PC-3 (cell line): ENCODE results near the gene SFRP5.

Experiments used
- EZH2 ChIP-seq: fragments of 300-600 bp; sonication (generic); IDR thresholded peaks from one replicate; pipeline ENCODE4 v1.6.1; 2017; ENCODE audit warnings: antibody characterized with exemption, mild to moderate bottlenecking, low read length; ENCODE audit not compliant: unreplicated experiment
- EZH2phosphoT487 ChIP-seq: fragments of 300-600 bp; sonication (generic); IDR thresholded peaks from 2 replicates; pipeline ENCODE4 v1.6.1; 2018; ENCODE audit warnings: mild to moderate bottlenecking, antibody characterized with exemption, low read length, borderline replicate concordance
- TF ChIP-seq, protein P1 (sequence below): fragments of 300-600 bp; sonication (generic); conservative IDR thresholded peaks from 2 replicates; pipeline ENCODE4 v1.5.1; 2017; ENCODE audit warnings: antibody characterized with exemption, low read depth, mild to moderate bottlenecking, low read length

DNA sequence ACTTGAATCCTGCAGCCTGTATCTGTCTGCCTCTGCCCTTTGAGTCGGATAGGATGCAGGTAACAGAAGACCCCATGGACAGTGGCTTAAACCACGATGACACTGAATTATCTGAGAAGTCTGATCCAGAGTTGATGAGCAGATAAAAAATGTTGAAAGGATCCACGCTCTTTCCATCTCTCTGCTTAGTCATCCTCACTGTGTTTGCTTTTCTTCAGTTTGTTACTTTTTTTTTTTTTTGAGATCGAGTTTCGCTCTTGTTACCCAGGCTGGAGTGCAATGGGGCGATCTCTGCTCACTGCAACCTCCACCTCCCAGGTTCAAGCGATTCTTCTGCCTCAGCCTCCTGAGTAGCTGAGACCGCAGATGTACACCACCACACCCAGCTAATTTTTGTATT, 40.9 kb upstream of the SFRP5 start:
- TF ChIP-seq, protein P1, sequence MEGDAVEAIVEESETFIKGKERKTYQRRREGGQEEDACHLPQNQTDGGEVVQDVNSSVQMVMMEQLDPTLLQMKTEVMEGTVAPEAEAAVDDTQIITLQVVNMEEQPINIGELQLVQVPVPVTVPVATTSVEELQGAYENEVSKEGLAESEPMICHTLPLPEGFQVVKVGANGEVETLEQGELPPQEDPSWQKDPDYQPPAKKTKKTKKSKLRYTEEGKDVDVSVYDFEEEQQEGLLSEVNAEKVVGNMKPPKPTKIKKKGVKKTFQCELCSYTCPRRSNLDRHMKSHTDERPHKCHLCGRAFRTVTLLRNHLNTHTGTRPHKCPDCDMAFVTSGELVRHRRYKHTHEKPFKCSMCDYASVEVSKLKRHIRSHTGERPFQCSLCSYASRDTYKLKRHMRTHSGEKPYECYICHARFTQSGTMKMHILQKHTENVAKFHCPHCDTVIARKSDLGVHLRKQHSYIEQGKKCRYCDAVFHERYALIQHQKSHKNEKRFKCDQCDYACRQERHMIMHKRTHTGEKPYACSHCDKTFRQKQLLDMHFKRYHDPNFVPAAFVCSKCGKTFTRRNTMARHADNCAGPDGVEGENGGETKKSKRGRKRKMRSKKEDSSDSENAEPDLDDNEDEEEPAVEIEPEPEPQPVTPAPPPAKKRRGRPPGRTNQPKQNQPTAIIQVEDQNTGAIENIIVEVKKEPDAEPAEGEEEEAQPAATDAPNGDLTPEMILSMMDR = no peak
- TF ChIP-seq EZH2phosphoT487 (no peak), EZH2 (no peak)
